GM21786 (cell line): Measurements from ENCODE around the gene CTNNA2.
"Not testable (repeated sequence)": the region's sequence is repeated elsewhere in the genome, so short reads cannot be mapped to it uniquely, and the experiment has no call there.

Source experiments
- ATAC-seq: cut with Tn5 transposase; IDR thresholded peaks from one replicate; pipeline ENCODE4 v1.9.1; 2021; ENCODE audit not compliant: unreplicated experiment

CTNNA2 gene

DNA sequence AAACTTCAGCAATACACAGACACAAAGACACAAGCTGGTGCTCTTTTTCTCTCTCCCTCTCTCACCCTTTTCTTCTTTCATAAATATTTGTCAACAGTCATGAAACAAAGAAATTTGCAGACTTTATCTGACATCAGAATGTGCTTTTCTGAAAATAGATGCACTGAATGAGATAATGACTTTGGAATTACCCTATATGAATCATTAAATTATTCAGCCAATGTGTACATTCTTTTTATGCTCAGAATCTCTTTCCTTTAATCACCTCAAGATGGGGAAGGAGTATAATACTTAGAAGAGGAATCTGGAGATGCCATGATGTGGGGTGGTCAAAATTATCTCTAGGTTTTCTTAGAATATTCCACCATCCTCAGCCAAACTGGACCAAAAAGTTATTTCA is 501.8 kb downstream of the CTNNA2 start:
- ATAC-seq = no peak

DNA sequence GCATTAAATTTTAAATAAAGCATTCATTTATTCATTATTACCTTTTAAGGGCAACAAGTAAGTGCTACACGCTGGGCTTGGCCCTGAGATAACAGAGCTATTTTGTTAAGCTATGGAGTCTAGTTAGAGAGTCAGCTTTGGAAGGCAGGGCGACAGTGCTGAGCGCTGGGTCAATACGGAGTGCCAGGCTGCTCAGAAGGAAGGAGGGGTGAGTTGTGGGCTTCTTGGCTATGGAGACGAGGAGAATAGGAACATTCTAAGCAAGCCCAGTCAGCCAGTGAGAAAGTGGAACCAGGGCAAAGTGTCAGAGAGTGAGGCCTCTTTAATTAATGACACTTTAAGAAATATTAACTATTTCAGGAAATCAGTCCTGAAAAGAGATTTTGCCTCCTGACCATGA is 503.3 kb downstream of the CTNNA2 start:
- ATAC-seq = no peak

DNA sequence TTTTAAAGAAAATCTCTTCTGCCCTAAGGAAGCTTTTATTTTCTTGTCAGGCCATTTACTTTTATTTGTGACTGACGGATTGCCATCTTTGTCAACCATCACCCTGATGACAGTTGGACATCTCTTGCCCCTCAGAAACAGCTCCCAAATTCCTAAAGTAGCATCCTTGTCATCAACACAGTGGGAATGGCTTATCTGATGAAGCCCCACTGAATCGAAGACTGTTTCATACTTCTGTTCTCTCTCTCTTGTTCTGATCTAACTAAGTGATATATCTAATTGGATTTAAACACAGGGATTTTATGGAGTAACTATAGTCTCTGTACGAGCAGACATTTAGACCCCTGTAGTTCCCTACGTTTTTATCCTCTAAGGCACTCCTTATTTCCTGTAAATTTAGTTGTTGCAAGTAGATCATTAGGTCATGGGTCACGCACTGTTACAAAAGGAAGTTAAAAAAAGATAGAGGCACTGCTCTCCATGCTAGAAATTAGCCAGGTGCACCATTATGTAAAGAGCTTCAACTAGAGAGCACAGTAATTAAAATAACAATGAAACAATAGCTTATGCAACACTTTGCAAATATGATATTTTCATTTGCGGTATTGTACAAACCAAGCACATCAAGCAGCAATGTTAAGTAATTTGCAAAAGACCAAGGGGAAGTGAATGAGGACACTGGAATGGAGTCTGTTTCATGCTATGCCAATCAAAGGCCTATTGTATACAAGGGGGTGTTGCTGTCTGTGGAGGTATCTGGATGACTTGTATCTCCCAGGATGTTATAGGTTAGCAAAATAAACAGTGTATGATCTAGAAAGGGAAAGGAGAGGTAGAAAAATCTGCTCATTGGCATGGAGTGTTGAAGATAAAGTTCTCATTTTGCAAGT is 507.0 kb downstream of the CTNNA2 start:
- no peak for ATAC-seq

DNA sequence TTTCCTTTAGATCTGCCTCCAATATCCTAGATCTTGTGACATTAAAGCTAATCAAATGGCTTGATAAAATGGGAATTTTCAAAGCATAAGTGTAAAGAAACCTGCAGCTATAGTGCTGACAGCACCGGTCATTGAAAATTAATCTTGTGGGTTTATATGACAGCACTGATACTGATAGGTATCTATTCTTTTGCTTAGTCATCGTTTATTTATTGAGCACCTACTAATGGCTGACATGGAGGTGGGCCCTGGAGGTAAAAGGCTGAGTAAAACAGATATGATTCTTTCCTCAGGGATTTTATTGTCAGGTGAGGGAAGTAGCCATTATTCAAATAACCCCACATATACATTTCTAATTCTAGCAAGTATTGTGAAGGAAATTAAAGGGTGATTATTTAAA is 509.2 kb downstream of the CTNNA2 start:
- no peak for ATAC-seq

DNA sequence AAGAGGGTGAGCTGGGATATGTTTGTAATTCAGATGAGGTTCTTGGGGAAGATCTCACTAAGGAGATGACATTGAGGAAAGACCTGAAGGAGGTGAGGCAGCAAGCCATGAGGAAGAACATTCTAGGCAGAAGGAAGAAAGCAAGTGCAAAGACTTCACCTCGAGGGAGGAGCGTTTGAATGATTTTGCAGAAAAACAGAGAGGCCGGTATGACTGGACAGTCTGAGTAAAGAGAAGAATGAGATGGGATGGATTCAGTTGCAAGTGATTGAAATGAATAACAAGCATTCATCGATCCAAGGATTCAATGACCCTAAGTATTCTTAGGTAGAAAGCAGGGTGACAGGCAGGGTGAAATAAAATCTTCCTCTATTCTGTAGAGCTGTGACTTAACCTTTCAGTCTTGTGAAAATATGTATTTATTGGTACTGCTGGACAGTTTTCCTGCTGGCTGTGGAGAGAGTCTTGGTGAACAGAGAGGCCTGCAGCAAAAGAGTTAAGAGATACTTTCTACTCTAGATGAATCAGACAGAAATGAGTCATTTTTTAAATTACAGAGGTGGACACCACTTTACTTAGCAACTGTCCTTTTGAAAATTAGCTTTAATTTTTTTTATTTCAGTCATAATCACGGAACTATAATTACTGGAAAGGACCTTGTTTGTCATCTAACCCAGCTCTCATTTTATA is 513.3 kb downstream of the CTNNA2 start:
- no peak for ATAC-seq

DNA sequence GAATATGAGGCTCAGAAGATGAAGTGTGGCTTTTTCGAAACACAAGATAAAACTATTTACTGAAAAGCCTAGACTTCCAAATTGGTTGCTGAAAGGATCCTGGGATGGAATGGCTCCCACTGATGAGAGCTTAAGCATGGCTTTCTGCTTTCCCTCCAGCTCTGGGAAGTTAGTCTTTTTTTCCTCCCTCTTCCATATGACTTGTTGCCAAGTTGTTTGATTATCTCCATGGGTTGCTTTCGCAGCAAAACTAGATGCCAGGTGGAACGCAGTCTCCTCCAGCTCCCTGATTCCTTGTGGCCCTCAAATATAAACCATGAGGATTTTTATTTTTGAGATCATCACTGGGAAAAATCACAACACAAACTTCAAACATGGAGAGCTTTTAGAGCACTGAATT is 515.2 kb downstream of the CTNNA2 start:
- no peak for ATAC-seq

DNA sequence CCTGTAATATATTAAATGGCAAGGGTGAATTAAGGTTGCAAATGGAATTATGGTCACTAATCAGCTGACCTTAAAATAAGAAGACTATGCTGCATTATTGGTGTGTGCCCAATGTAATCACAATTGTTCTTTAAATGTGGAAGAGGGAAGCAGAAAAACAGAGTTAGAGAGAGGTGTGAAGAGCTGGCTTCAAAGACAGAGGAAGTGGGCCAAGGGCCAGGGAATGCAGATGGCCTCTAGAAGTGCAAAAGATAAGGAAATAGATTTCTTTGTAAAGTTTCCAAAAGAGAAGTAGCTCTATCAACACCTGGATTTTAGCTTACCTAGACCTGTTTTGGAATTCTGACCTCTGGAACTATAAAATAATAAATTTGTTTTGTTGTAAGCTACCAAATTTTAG is 515.7 kb downstream of the CTNNA2 start:
- no peak for ATAC-seq

DNA sequence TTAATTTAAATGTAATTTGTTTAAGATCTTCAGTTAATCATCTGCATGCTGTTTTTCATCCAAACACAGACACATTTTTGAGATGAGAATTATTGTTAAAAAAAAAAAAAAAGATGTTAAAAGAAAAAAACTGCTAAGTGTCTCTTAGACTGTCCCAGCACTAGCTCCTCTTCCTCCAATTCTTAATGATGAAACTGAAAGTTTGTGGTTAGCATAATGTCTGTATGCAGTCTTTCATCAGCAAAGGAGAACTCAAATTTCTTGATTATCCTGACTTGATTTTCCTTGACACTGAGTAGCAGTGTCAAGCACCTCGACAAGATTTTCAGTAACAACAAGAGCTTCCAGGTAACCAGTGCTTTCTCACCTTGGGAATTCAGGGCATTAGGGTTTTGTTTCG is 517.3 kb downstream of the CTNNA2 start:
- no peak for ATAC-seq

DNA sequence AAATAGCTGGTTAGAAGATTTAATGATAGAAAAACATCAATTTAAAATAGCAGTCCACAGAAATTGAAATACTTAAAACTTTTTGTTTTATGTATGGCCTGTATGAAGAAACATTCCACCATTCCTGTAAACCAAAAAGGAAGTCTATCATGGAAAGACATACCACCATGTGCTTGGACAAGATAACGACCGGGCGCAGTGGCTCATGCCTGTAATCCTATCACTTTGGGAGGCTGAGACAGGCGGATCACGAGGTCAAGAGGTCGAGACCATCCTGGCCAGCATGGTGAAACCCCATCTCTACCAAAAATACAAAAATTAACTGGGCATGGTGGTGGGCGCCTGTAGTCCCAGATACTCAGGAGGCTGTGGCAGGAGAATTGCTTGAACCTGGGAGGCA is 519.8 kb downstream of the CTNNA2 start:
- ATAC-seq = not testable (repeated sequence)

DNA sequence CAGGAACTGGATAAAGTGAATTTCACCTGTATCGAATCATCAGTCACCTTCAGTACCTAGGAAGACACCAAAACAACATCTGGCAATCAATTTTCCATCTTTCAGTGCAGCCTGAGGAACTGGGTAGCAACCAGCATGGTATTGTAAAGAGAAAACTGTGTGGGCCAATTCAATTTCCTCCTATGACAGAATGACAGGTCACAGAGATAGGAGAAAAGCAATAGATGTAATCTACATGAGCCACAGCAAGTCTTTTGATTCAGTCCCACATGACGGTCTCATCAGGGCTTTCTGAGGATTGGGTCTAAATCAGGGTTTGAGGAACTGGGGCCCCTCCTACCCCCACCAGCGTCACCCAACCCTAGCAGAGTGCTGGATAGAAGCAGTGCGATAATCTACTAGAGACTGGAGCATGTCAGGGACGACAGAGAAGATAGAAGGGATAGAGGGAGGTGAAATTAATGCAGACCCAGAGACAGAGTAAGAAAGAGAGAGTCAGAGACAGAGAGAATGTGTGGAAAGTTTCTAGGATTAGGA is 523.0 kb downstream of the CTNNA2 start:
- ATAC-seq = no peak

DNA sequence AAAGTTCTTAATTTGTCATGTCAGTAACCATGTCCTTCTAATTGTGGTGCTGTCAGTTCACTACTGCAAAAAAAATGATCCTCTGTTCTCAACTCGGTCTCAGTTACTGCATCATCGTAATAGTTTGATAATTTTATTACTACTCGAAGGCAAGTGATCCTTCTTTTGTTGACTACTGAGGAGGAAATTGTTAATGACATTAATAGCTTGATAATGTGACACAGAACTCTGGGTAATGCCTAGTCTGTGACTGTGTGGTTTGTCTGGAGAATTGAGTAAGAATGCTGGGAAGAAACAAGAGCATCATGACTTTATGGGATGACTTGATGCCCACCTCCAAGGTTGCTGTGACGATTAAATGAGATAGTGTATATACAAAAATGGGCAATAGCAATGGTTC is 524.5 kb downstream of the CTNNA2 start:
- ATAC-seq = no peak

DNA sequence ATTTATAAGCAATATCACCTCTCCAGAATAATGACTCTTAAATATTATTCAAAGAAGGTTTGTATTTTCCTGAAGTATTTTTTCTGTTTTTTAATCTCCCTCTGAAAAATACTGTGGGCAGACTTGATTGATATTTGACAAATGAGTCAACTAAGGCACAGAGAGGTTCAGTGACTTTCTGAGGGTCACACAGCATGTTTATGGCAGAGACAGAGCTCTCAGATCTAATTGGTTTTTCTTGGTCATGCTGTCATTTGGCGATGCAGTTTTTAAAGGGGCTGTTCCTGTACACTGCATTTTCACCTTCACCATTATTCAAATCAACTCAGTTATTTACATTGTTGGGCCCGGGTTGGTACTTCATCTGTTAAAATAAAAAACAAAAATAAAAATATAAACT is 527.4 kb downstream of the CTNNA2 start:
- ATAC-seq = no peak

DNA sequence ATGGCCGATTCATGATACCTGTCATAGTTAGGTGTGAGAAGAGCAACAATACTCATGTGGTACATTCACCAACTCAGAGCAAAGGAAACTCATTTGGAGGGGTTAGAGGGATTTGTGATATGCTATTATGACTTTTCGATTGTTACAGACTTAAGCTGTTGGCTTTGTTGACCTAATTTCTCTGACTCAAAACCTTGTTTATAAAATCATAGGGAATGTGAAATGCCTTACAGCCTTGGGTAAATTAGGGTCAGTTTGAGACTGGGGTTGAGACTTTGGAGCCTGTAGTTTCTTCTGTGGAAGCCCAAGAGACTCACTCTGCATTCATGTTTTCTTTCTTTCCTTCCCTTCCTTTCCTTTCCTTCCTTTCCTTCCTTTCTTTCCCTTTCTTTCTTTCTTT is 529.8 kb downstream of the CTNNA2 start:
- no peak for ATAC-seq

DNA sequence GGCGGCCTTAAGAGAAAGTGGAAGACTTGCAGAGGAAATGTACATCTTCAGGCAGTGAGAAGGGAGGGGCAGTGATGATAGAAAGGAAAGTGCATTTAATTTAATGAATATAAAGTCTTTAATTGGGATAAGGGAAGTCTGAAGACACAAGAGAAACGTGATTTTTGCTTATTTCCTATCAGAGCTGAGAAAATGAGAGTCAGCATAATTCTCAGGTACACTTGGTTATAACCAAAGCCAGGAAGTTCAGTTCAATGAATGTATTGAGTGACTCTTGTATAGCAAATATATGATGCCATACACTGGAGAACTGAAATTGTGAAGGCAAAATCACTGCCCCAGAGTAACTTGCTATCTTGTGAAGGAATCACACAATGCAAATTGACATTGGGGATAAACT is 535.4 kb downstream of the CTNNA2 start:
- no peak for ATAC-seq

DNA sequence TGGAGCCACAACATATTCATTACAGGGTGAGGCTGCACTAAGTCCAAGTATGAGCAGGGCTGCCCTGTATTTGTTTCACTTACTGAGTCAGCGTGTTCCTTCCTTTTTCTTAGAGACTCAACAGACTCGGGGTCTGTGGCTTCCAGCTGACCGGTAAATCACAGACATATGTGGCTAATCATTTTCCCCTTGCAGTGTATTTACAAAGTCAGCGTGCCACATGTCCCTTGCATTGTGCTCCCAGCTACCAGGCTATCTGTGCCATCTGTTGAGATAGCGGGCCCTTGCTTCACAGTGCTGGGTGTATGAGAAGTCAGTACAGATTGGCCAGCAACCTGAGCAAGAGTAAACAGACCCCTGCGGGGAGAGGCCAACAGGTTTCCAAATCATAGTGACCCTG is 537.4 kb downstream of the CTNNA2 start:
- no peak for ATAC-seq

DNA sequence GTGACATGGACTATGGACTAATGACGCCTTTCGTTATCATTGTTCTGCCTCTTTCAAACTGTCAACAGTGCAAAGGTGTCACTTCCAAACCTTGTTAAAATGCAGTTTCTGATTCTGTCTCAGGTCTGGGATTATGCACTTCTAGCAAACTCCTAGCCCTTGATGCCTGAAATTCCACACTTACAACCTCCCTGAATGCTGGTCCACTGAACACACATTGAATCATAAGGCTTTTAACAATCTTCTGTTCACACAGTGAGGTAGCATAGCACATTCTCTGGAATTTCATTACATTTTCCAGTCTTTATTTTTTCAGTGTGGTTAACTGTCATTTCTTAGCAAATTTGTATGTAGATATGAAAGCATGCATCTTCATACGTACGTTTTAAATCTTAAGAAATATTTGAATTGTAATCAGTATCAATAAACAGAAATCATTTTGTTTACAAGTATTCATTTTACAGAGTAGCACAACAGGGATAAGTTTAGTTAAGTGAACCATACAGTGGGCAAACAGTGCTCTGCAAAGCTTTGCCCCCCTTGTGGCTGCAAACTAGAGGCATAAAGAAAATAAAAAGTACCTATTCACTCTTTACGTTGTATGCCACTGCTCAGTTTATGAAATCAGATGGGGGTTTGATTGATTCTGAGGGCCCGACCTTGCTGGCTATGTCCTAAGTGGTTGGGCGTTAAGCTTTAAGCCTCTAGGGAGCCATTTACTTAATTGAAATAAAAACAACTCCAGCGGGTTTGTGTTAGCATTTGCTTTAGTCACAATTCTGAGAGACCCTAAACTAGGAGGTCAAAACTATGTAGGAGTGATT is 540.9 kb downstream of the CTNNA2 start:
- ATAC-seq = no peak

DNA sequence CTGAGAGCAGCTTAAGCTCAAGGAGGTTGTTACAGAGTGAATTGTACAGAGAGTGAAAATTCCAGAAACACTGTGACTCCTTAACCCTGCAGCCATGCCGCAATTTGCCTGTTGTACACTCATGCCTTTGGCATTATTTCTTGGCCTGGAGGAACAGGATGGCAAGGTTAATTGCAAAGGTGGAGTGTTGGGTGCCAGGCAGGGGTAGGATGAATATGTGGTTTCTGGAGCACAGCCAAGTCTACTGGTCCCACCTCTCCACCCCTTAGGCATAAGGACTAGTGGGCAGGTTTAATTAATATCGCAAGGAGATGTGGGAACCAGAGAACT is 541.5 kb downstream of the CTNNA2 start:
- no peak for ATAC-seq

DNA sequence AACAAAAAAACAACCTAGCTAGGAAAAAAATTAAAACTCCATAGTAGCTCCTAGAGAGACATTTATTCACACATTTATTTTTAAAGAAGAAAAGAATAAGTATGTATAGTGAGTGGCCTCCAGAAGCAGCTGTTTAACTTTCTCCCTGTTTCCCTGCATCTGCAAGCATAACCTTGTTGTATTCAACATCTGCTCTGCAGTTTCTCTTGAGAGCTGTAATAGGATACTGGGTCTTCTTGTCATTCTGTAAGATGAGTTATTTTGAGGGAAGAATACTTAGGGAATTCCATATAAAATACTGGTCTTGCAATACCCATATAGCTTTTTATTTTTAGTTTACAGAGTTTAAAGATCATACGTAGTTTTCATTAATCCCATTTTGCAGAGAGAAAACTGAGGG is 545.1 kb downstream of the CTNNA2 start:
- no peak for ATAC-seq

DNA sequence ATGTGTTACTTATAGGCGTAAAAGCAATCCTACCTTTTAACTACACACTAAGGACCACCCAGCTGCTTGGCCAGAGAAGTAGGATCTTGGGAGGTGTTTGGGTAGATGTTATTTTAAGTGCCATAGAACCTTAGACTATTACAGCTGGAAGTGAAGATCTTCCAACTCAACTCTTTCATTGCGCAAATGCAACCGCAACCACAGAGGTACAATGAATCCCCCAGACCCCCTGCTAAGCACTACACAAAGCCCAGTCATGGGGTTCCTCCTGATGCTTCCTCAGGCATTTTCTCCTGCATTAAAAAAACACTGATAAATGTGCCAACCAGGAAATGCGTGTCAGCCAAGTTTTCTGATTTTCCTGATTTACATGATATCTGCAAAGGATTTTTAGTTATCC is 545.7 kb downstream of the CTNNA2 start:
- no peak for ATAC-seq

DNA sequence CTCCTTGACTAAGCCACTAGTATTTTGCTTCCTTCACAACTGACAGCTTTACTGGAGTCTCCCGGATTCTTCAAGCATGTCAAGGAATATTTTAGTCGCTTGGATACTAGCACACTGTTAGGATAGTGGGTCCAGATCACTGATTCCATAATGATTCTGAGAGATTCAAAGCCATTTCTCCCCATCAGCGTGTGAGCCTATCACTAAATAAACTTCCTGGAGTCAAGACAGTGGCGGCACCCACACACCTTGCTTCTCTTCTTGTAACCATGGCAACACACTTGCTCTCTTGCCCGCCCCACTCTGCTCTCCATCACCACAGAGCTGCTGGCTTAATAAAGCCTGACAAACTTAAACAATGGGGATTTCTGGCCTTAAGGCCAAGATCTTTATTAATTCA is 546.6 kb downstream of the CTNNA2 start:
- no peak for ATAC-seq

DNA sequence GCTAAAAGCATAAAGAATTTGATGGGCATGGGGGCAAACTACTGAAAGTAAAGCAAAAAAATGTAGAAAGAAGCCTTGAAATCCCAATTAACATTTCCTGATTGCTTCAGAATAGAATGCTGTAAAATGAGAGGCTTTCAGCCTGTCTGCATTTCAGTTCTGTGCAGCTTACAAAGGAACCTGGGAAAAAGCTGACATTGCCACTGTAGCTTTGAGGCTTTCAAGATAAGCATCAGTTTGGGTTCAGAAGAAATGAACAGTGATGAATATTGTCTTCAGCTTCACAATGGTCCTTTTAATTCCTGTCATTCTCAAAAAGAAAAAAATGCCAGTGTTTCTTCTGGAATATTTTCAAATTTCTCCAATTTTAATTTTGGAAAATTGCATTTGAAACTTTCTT is 549.0 kb downstream of the CTNNA2 start:
- ATAC-seq = no peak

DNA sequence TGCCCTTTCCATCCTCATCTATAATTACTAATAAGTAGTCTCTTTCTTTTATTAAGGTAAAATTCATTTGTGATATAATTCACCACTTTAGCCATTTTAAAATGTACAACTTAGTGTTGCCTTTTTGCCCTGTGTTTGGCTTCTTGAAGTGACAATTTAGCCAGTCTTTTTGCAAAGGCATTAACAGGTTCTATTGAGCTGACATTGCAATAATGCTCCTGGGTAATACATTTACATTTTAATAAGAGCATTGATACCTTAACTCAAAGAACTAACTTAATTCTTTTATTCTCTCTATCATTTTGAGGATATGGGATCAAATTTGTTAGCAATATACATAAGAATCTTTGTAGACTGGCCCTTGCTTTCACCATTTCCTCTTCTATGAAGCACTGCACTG is 549.4 kb downstream of the CTNNA2 start:
- ATAC-seq = no peak
